HG03039 (cell line): ENCODE results near the gene CAGE1.
A peak's percentile ranks its signal among the peaks of the same experiment; 100 is the strongest.
"Not testable (repeated sequence)": the region's sequence is repeated elsewhere in the genome, so short reads cannot be mapped to it uniquely, and the experiment has no call there.

Experiments
- ATAC-seq: cut with Tn5 transposase; IDR thresholded peaks from one replicate; pipeline ENCODE4 v1.9.1; 2021; ENCODE audit warnings: mild to moderate bottlenecking, moderate library complexity; ENCODE audit not compliant: unreplicated experiment

The CAGE1 gene

GRCh38 chr6:7410851-7411250 lies 21.3 kb upstream of the CAGE1 start:
- no peak for ATAC-seq

DNA sequence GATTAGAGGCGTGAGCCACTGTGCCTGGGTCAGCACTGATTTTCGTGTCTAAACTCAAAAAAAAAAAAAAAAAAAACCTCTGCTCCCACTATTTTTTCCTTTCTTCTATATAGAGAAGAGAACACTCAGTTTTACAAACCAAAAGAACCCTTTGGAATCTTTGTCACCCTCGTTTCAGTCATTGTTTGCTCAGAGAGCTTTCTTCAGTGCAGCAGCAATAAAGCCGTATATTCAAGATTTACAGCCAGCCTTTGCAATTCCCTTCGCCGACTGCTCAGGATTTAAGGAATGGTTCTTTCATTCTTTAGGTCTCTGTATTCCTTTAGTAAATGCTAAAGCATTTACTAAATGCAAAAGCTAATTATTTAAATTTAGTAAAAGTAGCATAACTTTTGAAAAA lies 20.2 kb upstream of the CAGE1 start:
- ATAC-seq: no peak

- no peak for ATAC-seq
Observed at GRCh38 chr6:7406743-7407142, 17.2 kb upstream of the CAGE1 start.

DNA sequence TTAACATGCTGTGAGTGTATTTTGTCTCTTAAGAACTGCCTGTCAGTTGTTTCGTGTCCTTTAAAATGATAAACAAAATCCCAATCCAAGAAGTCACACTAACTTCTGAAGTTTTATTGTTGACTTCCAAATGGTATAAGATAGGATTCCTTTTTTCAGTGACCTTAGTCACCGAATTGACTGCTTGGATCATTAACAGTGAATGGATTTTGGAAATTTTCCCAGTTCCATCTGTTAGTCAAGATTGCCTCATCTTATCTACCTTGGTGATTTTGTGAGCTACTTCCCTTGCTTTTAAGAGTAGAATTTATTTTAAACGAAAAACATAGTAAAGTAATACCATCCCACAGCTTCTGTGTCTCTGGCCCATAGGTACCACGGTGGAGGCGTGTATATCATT lies 15.0 kb upstream of the CAGE1 start:
- ATAC-seq: no peak

GRCh38 chr6:7402716-7403115 lies 13.2 kb upstream of the CAGE1 start:
- ATAC-seq: no peak

- ATAC-seq: no peak
Observed at GRCh38 chr6:7401075-7401474, 11.5 kb upstream of the CAGE1 start.

DNA sequence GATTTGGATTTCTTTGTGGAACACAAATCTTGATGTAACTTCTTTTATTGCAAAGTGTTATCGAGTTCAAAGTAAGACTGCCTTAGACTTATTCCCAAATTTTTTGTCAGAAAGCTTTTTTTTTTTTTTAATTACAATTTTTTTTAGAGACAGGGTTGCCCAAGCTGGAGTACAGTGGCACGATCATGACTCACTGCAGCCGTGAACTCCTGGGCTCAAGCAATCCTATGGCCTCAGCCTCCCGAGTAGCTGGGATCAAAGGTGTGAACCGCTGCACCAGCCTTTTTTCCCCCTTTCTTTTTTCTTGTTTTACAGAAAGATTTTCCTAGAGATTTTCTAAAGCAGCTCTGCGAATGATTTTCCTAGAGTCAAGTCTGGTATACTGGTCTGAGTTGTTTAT lies 2.9 kb upstream of the CAGE1 start:
- no peak for ATAC-seq

DNA sequence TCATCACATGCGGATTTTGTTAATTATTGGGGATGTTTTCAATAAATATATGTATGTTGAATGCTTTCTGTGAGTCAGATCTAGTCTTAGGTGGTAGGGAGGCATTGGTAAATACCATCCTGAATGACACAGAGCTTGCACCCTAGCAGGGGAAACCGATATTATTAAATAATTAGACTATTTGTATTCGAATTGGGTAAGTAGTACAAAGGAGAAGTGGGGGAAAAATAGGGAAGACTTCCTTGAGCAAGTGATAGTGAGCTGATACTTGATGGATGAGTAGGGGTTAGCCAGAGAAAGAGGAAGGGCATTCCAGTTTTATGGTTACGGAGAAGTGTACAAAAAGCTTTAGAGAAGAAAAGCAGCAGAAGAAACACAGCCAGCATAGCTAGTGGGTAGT lies 1.6 kb upstream of the CAGE1 start:
- no peak for ATAC-seq

GRCh38 chr6:7390226-7390878 lies 810 bp upstream of the CAGE1 start:
- peak; percentile 5 for ATAC-seq

DNA sequence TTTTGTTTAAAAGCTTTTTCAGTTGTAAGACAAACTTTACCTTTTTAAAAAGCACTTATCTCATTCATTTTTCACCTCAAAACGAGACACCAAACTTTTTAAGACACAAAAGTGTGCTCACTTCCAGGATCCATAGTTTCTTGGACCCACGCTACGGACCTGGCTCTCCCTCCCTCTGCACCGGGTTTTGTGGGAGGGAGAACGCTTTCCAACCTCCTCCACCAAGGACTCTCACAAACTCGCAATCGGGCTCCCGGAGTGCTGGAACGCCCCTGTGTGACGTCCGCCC lies 436 bp downstream of the CAGE1 start:
- no peak for ATAC-seq

- ATAC-seq: no peak
Observed at GRCh38 chr6:7381092-7381491, 8.4 kb downstream of the CAGE1 start.

- no peak for ATAC-seq
Observed at GRCh38 chr6:7378740-7379139, 10.8 kb downstream of the CAGE1 start.

- ATAC-seq: no peak
Observed at GRCh38 chr6:7377961-7378360, 11.6 kb downstream of the CAGE1 start.

GRCh38 chr6:7373739-7374138 lies 15.8 kb downstream of the CAGE1 start:
- no peak for ATAC-seq

DNA sequence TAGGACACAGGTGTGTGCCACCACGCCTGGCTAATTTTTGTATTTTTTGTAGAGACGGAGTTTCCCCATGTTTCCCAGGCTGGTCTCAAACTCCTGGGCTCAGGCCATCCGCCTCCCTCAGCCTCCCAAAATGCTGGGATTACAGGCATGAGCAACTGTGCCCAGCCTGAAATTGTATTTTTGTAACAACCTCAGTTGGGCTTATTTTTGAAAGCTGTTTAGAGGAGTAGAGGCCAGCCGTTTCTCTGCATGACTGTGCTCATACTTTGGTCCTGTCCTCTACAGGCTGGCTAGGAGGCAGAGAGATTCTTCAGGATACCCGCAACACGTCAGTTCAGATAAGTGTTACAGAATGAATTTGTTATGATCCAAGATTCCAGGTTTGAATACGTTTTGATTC lies 22.1 kb downstream of the CAGE1 start:
- no peak for ATAC-seq

- not testable (repeated sequence) for ATAC-seq
Observed at GRCh38 chr6:7351916-7352315, 37.6 kb downstream of the CAGE1 start.

DNA sequence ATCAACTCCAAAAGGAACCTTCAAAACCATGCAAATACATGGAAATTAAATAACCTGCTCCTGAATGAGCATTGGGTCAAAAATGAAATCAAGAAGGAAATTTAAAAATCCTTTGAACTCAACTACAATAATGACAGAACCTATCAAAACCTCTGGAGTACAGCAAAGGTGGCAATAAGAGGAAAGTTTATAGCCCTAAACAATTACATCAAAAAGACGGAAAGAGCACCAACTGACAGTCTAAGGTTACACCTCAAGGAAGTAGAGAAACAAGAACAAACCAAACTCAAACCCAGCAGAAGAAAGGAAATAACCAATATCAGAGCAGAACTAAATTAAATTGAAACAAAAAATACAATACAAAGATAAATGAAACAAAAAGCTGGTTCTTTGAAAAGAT lies 39.0 kb downstream of the CAGE1 start:
- ATAC-seq: not testable (repeated sequence)

GRCh38 chr6:7347551-7347997 lies 42.0 kb downstream of the CAGE1 start:
- ATAC-seq: not testable (repeated sequence)

DNA sequence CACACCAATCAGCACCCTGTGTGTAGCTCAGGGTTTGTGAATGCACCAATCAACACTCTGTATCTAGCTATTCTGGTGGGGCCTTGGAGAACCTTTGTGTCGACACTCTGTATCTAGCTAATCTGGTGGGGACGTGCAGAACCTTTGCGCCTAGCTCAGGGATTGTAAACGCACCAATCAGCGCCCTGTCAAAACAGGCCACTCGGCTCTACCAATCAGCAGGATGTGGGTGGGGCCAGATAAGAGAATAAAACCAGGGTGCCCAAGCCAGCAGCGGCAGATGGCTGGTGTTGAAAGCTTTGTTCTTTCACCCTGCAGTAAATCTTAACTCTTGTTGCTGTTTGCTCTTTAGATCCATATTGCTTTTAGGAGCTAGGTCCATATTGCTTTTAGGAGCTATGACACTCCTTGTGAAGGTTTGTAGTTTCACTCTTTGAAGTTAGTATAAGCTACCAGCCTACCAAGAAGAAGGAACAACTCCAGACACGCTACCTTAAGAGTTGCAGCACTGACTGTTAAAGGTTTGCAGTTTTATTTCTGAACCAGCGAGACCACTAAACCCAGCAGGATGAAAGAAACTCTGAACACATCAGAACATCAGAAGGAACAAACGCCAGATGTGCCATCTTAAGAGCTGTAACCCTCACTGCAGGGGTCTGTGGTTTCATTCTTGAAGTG lies 44.6 kb downstream of the CAGE1 start:
- not testable (repeated sequence) for ATAC-seq

- ATAC-seq: no peak
Observed at GRCh38 chr6:7343546-7344475, 45.7 kb downstream of the CAGE1 start.

- no peak for ATAC-seq
Observed at GRCh38 chr6:7341989-7342742, 47.4 kb downstream of the CAGE1 start.
